Inferior parietal cortex (tissue), 1 donor: Measurements from ENCODE around the gene CFAP299.

Experiments
- DNase-seq: peaks from one replicate; pipeline ENCODE4 v3.0.0-alpha.2; 2016; ENCODE audit errors: extremely low spot score

Gene CFAP299

DNA sequence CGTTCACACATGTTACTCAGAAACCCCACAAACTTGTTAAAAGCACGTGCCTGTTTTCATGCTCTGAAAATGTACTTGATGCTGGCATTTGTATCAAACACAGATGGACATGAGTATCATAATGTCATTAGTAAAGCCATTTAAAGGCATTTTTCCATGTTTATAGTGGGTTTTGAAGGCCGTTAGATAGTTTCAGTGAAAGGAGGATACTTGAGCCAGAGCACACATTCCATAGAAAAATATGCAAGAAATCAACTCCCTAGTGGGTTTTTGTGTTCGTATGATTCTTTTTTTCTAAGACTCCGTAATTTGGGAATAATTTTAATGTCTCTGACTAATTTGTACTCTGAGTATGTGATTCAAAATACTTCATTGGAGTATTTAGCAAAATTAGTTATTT is 478.7 kb downstream of the CFAP299 start:
- DNase-seq: no peak

GRCh38 chr4:80831383-80832361 is 496.1 kb downstream of the CFAP299 start:
- DNase-seq: no peak

DNA sequence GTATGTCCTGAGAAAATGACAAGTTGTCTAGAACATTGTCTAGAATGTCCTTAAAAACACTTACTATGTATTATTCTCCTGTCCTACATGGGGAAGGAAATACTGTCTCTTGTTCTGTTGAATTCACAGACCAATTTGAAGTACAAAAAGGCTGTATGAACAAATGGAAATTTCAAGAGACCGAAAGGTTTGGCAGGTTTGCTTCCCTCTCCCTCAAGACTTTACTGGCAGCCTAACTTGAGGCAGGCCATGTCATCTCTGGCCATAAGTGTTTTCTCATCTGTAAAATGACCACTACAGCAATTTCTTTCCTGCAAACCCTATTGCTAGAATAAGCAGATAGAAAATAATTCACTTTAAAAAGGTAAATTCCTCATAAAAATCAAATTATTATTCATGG is 503.8 kb downstream of the CFAP299 start:
- no peak for DNase-seq

DNA sequence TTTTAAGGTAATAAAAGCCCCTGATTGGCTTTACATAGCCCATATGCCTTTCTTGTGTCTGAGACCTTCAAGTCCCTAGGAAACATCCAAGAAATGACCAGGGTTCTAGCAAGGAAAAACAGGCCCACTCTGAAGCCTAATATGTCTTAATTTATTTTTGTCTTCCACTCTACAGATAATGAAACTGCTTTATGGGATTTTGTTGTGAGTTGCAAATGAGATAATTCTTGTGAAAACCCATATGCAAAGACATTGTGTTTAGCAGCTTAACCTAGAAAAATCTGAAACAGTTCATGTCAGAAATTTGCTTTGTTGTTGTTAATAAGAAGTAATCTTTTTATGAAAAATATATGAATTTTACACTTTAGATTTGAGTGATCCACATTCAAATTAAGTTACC is 504.3 kb downstream of the CFAP299 start:
- DNase-seq: no peak

GRCh38 chr4:80840396-80840795 is 504.9 kb downstream of the CFAP299 start:
- no peak for DNase-seq

- DNase-seq: no peak
These were observed 506.2 kb downstream of the CFAP299 start for GRCh38 chr4:80841587-80842281.

DNA sequence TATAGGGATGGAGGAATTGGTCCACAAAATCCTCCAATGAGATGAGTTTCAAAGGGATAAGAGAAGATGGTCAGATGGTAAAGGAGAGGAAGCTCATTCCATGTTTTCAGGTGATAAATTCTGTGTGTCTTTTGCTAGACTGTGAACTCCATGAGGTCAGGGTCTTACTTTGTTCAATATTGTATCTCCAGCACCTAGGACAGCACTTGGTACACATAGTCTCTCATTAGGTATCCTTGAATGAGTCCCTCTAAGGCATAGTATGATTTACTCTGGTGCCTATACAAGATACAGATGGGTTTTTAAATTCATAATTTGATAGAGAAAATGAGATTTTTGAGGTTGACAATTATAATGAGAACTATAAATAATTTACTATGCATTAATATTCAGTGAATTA is 510.7 kb downstream of the CFAP299 start:
- DNase-seq: no peak

GRCh38 chr4:80852061-80852460 is 516.5 kb downstream of the CFAP299 start:
- DNase-seq: no peak

GRCh38 chr4:80873571-80873970 is 538.0 kb downstream of the CFAP299 start:
- DNase-seq: no peak

GRCh38 chr4:80874979-80875378 is 539.4 kb downstream of the CFAP299 start:
- no peak for DNase-seq

DNA sequence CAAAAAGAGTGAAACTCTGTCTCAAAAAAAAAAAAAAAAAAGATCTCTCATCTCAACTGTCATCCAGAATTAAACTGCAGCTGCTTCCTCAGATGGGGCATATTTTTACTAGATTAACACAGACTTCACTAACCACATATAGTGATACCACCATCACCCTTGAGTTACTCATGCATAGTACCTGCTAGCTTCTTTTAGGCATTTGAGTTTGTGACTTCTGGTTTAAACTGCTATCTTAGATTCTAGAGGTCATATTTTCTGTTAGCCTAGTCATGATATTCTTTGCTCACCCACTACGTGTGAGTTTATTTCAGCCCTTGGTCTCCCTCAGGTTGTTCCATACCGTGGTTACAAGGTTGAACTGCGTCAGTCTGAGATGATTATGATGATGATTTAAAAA is 540.1 kb downstream of the CFAP299 start:
- DNase-seq: no peak

DNA sequence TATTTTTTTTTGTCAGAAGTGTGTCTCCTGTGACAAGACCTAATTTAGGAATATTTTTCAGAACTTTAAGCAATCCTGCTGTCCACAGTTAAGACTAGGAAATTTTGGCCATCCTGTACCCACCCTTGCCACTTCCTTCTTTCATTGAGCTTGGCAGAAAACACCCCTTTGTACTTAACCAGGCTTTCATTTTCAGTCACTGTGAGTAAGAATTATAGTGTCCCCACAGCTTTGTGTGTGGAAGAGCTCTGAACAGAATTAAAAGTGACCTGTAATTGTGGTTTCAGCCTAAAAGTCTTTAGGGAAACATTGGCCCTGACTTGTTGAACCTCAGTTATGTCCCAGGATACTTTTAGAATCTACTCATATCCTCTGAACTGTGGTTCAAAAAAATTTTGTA is 541.3 kb downstream of the CFAP299 start:
- no peak for DNase-seq

GRCh38 chr4:80878218-80878617 is 542.7 kb downstream of the CFAP299 start:
- DNase-seq: no peak

DNA sequence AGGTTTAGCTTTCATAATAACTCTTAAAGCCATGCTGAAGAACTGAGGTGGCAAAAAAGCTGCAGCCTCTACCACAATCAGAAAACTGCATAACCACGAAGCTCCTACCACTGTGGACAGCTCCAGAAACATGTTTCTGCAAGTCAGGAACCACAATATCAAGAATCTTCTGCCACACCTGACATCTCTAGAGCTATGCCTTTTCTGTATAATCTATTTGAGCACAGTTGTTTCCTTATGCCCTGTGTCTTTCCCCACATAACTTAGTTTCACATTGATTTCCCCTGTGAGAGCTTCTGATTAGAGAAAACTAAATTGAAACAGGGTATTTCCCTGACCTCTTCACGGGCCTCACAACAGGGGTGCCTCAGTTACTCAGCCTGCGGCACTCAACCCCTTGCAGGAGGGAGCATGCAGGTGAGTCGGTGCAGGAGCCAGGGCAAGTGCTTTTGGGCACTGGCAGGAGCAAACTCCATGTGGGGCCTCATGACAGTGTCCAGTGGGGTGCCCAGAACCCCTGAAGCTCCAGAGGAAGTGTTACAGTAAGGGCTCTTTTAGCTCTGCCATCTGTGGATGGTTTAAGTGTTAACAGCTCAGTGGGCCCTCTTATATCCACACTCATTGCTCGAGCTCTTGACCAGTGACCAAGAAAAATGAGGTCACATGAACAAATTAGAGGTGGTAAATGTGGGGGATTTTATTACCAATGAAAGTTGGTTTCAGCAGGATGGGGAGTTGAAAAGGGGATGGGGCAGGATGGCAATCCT is 562.2 kb downstream of the CFAP299 start:
- no peak for DNase-seq

DNA sequence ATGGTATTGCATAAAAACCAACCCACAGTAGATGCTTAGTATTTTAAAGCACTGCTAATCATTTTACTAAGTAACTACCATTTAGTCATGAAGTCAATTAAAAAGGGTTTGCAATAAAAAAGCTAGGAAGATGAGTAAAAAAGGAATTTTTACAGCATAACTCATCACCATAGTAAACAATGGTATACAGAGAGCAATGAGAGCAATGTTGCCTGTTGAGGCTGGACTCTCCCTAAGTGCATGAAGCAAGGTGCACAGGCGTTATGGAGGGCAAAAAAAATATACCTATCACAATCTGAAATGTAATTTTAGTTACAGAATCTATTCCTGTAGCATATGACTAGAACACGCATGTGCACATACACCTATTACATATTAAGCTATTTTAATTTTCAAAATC is 565.4 kb downstream of the CFAP299 start:
- DNase-seq: no peak

GRCh38 chr4:80903020-80903419 is 567.5 kb downstream of the CFAP299 start:
- no peak for DNase-seq

GRCh38 chr4:80909938-80910337 is 574.4 kb downstream of the CFAP299 start:
- DNase-seq: no peak

GRCh38 chr4:80911458-80911857 is 575.9 kb downstream of the CFAP299 start:
- no peak for DNase-seq

- no peak for DNase-seq
These were observed 576.8 kb downstream of the CFAP299 start for GRCh38 chr4:80912350-80912749.

DNA sequence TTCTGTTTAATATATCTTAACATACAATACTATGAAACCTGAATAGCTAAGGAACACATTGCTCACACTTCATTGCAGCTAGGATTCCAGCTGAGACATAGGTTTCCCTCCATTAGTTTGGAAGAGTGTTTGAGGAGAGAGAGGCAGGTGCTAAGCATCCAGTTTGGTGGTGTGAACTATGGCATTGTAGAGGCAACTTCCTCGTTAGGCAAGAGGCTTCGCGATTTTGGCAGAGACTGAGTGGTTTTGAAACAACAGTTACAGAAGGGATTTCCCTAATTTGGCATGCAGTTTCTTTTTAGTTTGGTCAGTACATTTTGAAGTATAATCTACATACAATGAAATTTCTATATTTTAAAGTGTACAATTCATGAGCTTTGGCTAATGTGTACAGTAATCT is 577.9 kb downstream of the CFAP299 start:
- DNase-seq: no peak

DNA sequence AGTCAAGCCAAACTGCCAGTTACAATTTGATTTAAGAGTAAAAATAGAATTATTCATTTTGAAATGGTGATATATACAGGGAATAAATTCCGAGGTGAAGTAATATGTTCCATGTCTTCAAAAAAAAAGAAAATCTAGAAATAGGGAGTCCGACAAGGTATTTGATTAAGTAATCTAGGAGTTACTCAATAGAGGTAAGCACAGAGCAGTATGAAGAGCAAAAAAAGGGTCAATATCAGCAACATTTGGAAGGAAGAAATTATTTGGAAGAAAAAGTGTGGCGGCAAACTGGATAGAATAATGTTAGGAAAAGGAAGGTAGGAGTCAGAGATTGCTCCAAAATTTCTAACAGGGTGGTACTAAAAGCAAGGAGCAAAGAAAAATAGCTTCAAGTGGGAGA is 581.2 kb downstream of the CFAP299 start:
- DNase-seq: no peak

- DNase-seq: no peak
These were observed 582.5 kb downstream of the CFAP299 start for GRCh38 chr4:80918004-80918403.
